OCI-M1 (cell line): Measurements from ENCODE around the gene PTPRD.

Source experiments
- DNase-seq: peaks from one replicate; lab custom pipeline; 2025; lab: John Stamatoyannopoulos, UW

Gene PTPRD

DNA sequence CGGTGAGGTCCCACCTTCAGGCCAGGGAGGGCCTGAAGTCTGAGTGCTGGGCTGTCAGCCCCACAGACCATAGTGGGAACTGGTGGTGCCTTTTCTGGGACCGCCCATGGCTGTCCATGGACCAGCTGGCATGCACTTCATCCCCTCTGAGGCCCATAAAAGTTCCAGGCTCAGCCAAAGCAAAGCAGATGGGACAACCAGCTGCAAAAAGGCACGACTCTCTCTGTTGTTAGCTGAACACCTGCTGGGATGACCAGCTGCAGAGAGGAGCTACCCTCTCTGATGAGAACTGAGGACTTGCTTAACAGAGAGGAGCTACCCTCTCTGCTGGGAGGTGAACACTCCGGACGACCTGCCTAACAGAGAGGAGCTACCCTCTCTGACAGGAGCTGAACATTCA lies 1968.9 kb downstream of the PTPRD start:
- no peak for DNase-seq

DNA sequence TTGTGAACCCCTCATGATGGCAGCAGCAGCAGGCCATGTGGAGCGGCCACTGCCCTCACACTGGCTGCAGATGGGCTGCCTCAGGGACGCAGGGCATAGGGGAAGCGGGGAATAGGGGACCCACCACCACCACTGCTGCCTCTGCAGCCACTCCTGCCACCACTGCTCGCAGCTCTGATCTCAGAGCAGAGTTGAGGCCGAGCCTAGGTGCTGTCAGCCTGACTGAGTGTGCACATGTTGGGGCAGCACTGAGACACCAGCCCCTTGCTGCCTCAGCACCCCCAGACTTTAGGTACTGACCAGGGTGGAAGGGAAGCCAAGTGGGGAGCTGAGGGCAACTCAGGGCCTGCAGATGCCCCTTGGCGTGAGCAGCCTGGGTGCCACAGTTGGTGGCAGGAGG lies 1969.3 kb downstream of the PTPRD start:
- DNase-seq = no peak

- no peak for DNase-seq
Measured at GRCh38 chr9:8640761-8641160, 1972.0 kb downstream of the PTPRD start.

GRCh38 chr9:8637626-8638025 lies 1975.2 kb downstream of the PTPRD start:
- peak; percentile 89 for DNase-seq

DNA sequence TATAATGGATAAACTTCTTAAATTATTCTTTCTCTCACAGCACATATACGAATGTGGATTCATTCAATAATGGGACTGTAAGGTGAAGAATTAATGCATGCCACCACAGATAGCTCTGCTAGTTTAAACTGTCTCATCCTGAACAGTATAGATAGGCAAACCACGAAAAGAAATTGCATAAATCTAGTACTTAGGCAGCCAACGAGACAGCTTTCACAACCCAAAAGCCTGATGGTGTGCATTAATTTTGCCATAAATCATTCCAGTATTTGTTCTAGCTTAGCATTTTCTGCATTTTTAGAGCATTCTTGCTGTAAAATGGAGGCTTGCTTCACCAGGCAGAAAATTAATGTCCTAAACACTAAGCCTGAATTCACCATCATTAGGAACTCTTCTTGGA lies 1979.0 kb downstream of the PTPRD start:
- peak; percentile 99 for DNase-seq

DNA sequence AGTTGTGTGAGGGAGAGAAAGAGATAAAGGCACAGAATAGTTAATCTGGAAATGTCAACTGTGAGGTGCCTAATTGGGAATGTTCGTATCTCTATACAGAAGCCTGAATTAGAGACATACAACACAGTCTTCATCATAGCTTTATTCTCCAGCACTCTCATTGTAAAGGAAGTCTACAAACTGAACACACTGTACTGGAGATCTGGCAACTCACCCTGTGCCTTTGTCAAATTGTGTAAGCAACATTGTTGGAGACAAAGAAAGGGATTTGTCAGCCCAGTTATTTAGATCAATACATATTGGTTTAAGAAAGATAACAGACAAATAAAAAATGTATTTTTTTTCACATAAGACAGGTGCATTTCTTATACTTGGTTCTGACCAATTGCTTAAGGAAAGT lies 1980.3 kb downstream of the PTPRD start:
- no peak for DNase-seq

DNA sequence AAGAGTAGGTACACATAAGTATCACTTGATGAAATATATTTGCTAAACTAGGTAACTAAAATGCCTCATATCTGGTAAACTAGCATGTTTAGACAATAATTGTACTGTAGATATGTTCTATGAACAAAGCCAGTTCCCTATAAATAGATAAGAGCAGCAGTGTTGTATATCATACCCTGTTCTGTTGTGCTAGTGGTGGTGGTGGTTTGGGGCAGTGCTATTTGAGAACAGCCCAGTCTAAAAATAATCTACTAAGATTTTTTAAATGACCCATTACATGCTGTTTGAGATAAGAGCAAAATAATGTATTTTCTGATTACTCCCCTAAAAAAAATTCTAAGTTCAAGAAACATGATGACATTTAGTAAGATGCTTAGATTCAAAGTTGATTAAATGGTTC lies 1984.0 kb downstream of the PTPRD start:
- DNase-seq = peak; percentile 84

GRCh38 chr9:8627976-8628679 lies 1984.7 kb downstream of the PTPRD start:
- DNase-seq = no peak

DNA sequence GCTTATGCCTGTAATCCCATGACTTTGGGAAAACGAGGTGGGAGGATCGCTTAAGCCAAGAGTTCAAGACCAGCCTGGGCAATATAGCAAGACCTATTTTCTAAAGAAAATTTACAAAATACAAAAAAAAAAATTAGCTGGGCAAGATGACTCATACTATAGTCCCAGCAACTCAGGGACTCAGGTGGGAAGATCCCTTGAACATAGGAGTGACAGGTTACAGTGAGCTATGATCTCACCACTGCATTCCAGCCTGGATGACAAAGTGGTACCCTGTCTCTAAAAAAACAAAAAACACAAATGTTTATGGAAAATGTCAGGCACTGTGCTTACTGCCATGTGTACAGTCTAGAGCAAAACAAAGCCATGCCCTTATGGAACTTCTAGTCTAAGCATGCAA lies 1989.9 kb downstream of the PTPRD start:
- no peak for DNase-seq

GRCh38 chr9:8622222-8622802 lies 1990.5 kb downstream of the PTPRD start:
- DNase-seq = peak; percentile 82

DNA sequence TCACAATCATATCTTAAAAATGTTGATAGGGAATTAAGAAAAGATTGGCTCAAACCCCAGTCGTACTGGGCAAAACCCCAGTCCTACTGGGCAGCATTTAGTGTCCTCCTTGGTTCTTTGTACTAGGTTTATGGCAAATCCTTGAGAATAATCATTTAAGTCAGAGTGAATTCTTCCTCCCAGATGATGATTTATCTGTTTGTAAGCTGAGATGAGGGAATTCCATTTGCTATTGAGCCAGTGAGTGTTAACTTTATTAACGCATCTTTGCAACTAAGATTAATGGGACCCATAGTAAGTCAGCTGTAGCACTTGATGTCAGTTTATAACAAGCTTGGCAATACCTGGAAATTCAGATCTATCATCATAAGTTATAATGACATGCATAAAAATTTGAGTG lies 1991.4 kb downstream of the PTPRD start:
- DNase-seq = no peak

GRCh38 chr9:8616414-8616813 lies 1996.4 kb downstream of the PTPRD start:
- DNase-seq = no peak

DNA sequence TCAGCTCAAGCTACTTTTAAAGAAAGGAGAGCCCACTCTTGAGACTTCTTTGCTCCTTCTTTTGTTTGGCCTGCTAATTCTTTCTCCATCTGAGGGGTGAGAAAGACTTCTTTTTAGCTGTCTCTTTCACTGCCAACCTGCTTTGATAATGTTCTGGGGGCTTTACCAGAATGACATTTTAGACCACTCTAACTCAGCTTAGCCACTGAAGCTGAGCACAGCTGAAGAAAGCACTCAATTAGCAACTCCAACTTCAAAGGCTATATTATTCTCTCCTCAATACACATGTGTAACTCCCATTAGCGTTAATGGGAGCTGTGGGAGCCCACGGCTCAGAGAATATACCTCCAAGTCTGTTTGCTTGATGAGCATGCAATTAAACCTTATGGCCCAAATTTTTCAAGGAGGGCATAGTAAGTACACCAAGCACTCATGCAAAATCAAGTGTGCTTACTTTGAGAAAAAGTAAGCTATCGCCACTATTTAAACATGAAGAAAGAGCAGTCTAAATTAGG lies 1997.8 kb downstream of the PTPRD start:
- no peak for DNase-seq

DNA sequence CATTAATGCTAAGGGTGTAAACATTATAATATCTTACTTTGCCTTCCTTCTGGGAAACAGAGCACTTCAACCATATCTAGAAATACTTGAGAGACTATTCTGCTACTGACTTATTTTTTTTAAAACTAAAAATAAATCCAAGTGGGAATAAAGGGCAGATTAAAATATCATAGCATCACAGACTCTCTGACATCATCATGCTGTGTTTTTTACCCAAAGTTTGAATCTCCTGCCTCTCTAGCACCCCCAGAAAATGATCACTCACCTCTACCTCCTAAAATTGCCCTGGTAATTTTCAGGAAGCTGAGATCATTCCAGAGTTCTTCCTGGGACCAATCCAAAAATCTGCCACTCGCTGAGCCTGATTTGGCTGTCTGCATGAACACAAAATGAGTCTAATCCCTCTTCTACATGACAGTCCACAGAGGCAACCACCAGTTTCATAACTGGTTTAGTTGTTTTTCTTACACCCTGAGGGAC lies 1999.4 kb downstream of the PTPRD start:
- no peak for DNase-seq

DNA sequence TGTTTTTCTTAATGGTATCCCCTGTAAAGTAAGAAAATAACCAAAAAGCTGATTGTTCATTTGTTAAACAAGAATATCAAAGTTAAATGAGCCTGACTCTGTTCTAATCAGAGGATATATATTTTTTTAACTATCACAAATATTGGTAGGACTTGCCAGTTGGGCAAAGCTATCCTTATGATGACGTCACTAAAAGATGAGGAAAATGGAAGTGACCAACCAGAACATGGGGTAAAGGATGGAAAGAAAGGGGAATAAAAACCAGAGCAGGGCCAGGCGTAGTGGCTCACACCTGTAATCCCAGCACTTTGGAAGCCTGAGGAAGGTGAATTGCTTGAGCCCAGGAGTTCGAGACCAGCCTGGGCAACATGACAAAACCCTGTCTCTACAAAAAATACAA lies 2001.6 kb downstream of the PTPRD start:
- DNase-seq = no peak

GRCh38 chr9:8610256-8610655 lies 2002.5 kb downstream of the PTPRD start:
- DNase-seq = no peak

DNA sequence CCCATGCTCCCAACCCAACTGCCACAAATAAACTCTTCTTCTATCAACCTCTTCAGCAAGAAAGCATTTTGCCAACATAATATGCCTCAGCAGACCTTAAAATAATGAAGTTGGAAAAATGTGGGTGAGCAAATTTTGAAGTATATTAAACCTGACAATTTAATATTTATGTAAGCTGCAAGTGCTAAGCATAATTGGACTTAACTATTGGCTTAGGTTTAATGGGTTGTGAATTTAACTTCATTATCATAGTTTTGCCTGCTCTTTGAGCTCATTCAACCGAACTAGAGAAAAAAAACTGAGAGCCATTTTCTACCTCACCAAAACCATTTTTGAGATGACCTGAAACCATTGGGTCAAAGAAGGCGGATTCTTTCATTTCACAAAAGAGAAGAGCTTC lies 2007.7 kb downstream of the PTPRD start:
- DNase-seq = no peak

DNA sequence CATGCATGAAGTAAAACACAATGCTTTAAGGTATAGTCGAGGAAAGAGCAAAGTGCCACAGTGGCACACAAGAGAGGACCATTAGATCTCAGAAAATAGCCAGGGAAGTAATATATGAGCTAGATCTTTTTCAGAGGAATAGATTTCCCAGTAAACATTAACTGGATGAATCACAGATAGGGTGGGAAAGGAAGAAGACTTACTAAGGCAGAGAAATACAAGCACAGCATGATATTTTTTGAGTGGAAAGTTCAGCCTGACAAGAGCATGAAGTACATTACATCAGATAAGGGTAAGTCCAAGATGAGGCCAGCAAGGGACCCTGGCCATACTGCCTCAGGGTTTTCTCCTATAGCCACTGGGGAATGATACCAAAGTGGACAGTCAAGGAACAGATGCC lies 2008.6 kb downstream of the PTPRD start:
- no peak for DNase-seq

- DNase-seq = no peak
Measured at GRCh38 chr9:8600914-8601680, 2011.7 kb downstream of the PTPRD start.

- DNase-seq = peak; percentile 85
Measured at GRCh38 chr9:8599937-8600336, 2012.9 kb downstream of the PTPRD start.

- no peak for DNase-seq
Measured at GRCh38 chr9:8589476-8589875, 2023.3 kb downstream of the PTPRD start.

- no peak for DNase-seq
Measured at GRCh38 chr9:8585036-8585435, 2027.8 kb downstream of the PTPRD start.

- no peak for DNase-seq
Measured at GRCh38 chr9:8579661-8580060, 2033.1 kb downstream of the PTPRD start.
